NCI-H2107 treated with DMSO at 0.1 percent for 48 hours (cell line): Measurements from ENCODE around the gene PEX11B.
A peak's percentile ranks its signal among the peaks of the same experiment; 100 is the strongest.

Source experiments
- DNase-seq: peaks from one replicate; lab custom pipeline; 2025; ENCODE audit not compliant: unreplicated experiment; lab: John Stamatoyannopoulos, UW

Gene PEX11B

DNA sequence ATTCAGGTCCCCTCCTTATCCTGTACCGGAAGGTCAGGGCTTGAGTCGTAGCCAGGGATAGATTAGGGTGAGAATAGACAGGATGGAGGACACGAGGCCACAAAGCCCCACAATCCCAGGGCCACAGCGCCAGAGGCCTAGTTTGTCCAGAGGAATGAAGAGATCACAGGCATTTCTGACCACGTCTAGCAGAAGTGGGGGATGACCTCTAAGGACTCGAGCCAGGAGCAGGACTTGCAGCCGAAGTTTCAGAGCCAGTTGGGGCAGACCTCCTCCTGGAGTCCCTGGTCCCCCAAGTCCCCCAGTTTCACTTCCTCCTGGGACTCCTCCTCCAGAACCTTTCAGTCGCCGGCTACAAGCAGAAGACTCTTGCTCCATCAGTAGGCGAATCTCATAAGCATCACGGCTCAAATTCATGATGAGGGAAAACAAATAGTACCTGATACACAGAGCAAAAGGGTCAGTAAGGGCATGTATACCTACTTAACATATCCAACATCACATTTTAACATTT is 6.3 kb downstream of the PEX11B start:
- DNase-seq, result no peak

DNA sequence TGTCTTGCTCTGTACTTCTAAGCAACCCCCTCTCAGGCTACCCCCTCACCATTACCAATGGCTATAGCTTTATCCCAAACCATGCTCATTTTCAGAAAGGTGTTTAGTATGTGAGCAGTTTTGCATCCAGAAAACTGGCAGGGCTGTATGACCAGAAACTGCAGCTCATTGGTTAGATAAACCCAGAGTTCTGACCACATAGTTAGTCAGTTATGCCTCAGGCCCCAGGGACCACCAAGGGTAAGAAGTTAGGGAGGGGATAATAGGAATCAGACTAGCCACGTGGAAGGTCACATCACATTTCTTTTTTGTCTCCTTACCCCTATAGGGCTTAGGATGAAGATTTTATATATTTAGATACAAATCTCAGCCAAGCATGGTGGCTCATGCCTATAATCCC is 9.9 kb downstream of the PEX11B start:
- no peak for DNase-seq

DNA sequence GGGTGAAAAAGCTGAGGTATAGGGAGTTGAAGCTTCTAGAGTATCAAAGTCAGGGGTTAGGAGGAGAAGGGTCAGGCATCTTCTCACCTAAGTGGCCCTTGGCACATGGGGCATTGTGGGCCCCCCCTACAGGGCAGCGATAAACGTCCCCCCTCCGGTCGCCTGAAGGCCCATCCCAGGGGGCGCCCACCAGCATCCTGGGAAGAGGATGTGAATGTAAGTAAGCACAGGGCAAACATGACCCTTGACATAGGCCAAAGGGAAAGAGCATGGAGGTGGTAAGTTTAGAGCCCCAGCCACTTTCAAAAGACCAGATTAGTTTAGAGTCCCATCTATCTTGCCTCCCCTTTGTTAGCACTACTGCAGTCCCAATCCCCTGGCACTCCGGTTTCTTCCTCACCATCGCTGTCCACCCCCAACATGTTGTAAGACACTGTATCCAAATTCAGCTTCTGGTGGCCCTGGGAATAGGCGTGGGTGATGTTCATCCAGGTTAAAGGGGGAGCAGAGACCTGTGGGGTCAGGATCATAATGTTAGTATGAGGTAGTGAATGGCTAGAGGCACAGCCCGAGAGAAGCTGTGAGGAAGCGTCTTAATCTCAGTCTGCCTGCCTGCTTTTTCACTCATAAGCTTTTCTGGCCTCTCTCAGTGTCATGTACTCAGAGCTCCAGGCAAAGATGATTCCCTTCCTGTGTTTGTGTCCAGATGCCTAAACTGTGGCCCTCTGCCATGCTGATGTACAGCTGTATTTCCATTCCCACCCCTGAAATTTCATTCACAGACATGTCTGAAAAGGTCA is 11.4 kb downstream of the PEX11B start:
- no peak for DNase-seq

DNA sequence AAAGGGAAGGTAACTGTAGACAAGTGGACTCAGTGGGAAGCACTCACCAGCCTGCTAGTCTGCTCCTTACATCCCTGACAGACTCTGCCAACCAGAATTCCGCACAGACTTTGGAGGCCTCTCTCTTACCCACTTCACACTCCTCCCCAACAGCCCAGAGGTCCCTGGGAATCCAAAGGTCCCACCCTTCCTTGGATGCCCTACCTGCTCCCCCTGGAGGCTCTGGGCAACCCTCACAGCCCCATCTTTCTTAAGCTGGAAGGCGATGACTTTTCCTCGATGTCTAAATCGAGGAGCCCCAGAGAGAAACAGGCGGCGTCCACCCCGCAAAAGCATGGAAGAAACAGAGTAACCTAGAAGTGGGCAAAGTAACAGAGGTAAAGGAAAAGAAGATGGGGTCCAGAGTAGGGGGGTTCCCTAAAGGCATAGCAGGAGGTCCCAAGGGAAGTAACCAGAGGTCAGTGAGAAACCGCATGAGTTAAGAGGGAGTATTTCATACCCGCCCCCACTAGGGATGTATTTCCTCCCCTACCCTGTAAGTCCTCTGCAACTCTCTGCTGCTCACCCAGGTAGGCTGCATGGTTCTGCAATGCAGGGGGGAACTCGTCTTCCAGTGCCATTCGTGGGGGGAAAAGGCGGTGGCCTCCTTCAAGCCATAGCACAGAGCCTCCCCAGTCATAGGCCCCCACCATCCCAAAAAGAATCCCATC is 17.1 kb downstream of the PEX11B start:
- DNase-seq, result no peak

DNA sequence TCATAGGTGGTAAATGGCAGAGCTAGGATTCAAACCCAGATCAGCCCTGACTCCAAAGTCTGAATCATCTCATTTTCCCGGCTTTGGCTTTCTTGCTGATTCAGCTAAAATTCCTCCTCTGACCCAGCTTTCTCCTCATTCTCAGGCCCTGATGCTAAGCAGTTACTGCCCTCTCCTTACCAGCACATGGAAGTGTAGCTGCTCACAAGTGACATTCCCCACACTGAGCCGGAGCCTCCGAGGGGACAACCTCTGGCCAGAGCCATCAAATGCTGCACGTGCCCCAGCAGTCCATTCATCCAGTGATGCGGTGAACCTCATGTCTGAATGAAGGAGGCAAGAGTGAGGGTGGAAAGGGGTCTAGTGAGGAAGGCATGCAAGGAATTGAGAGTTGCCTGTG is 19.8 kb downstream of the PEX11B start:
- DNase-seq, result no peak

DNA sequence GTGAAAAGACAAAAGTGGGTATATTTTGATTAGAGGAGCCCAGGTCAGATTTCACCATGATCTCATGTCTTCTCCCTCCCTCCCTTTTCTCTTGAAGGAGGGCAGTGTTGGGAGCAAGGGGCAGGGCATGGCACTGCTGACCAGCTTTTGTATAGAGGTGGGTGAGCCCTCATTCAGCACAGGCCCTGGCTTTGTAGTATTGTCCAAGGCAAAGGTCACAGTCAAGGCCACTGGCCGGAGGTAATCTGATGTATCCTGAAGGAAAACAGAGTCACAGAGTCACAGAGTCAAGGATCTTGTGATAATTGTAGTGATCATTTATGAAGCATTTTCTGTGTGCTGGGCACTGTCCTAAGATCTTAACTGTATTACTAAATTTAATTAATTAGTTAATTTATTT is 20.5 kb downstream of the PEX11B start:
- DNase-seq, result no peak

DNA sequence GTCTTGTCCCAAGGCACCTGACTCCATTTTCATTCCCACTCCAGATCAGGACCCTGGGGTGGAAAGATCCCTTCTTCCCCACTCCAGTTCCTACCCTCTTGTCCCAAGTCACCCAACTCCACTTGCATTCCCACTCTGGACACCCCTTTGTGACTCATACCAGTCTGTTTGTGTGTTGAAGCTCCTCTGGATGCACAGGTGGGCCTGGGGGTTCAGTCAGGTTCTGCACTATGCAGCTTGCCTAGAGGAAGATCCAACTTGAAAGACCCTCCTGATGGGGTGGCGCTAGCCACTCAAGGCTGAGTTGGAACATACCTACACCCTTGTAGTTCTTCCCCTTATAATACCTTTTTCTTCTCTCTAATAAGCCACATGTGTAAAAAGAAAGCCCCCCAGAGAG is 23.0 kb downstream of the PEX11B start:
- no peak for DNase-seq

DNA sequence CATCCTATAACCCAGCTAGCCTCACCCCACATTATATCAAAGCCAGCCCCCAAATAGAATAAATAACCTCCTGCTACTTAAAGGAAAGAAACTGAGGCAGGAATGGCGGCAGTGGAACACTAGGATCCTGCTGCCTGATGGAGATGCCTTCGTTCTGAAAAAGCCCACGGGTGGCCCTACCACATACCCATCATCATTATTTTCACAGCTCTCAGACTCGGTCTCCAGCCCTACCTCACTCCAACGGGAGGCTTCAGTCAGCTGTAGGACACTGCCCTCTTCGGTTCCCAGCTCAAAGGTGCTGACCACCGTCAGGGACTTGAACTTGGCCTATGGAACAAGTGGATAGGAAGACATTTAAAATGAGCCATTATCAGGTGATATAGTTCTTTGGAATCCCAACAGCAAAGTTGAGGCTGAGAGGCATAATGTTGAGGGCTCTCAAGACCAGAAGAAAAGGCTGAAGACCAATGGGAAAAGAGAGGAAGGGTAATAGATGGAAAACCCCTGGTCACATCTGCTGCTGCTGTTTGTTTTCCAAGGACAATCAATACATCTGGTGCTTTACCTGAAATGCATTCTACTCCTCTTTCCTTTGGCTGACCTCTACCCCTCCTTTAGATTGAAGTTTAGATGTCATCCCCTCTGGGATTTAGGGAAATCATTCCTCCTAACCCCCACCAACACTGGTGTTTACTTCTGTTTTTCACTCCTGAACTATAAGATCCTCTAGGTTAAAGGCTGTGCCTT is 25.0 kb downstream of the PEX11B start:
- no peak for DNase-seq

DNA sequence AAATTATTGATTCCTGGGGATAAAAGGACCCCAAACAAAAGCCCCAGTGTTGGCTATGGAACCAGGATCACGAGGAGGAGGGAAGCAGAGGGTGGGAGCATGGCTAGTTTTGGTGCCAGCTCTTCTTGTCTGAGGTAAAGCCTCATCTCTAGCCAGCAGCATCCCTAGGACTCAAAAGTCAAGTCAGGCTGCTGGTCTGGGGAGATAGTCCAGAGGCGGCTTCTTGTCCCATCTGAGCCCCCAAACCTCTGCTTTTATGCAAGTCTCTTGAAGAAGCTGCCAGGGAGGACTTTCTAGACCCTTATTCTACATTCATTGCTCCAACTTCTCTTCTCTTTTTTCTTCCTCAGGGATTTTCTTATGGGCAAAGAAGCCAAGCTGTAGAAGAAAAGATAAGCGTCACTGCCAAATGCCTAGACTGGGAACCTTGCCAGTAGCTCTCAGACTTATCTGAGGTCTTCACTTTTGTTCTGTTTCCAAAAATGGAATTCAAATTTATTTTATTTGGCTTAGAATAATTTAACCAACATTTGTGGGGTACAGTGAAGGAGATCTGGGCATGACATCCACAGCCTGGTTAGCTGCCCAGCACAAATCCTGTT is 25.9 kb downstream of the PEX11B start:
- DNase-seq, result no peak

DNA sequence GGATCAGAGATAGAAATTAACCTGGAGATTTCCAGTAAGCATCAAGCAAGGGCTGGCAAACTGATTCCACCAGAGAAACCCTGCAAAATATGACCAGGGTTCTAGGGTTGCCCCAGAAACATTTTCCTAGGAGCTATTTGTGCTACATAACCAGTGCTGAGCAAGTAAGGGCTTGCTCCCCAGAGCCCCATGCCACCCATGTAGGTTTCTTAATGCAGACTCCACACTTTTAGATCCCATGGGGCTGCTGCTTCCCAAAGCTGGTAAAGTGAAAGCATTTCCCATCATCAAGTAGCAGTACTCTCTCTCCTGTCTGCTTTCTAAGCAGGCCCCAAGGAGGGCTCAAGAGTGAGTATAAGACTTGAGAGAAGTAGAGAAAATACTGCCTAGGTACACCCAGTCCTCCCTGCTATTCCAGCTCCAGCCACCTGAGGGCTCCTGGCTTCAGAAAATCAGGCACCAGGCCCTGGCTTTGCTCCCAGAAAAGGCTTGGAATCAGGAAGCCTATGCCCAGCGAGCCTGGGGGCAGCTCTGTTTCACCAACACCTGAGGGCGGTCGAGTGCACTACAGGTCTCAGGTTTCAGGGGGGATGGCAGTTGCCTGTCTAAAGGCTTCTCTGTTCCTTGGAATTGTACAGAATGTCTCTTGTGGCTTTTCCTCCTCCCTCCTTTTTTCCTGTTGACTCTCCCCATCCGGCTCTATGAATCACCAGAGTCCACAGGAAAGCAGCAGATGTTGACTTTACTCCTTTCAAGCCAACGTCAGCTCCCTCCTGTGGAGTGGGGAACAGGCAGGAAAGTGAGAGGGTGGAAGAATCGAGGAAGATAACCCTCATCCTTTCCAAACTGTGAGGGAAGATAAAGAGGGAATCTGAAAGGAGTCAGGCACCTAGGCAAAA is 26.7 kb downstream of the PEX11B start:
- peak; percentile 99 for DNase-seq

DNA sequence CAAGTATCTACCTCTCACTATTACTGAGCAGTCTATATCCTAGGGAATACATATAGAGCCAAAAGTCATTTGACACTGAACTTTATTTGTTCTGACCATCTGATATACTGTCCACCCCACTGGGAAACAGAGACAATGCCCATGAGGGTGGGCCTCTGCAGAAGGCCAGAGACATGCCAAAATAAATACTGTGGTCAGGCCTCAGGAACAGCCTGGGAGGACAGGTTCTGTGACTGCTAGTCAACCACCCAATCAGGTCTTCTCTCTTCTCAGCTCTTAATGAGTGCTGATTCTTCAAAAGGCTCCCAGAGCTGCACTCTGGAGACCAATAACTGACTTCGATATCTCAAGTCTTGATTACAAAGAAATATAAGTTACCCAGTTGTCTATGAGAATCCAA is 27.4 kb downstream of the PEX11B start:
- DNase-seq, result no peak

DNA sequence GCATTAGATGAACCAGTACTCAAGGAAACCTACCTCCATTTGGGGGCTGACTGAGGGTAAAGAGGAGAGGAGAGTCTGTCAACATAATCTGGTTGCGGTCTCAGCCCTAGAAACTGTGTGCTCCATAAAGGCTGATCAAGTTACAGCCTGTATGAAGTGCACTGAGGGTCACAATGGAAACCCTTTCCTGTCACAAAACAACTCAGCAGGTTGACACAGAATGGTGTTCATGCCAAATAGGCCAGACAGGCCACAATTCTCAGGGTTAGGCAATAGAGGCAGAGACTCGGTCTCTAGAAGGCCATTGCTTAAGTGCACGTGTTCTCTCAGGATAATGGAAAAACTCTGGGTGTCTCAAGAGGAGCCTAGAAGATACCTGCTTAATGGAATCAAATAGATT is 28.8 kb downstream of the PEX11B start:
- peak; percentile 98 for DNase-seq

DNA sequence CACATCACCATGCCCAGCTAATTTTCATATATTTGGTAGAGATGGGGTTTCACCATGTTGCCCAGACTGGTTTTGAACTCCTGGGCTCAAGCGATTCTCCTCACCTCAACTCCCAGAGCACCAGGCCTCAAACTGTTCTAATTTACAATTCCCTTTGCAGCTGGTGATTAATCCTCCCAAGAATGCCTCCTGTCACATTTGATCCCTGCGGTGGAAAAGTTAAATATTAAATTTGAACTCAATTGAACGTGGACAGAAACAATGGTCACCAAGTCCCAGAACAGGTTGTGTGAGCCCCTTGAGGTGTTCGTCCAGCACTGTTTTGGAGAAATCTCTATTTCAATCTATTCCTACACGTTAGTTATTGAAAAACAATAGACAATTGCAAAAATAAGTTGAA is 30.9 kb downstream of the PEX11B start:
- no peak for DNase-seq

DNA sequence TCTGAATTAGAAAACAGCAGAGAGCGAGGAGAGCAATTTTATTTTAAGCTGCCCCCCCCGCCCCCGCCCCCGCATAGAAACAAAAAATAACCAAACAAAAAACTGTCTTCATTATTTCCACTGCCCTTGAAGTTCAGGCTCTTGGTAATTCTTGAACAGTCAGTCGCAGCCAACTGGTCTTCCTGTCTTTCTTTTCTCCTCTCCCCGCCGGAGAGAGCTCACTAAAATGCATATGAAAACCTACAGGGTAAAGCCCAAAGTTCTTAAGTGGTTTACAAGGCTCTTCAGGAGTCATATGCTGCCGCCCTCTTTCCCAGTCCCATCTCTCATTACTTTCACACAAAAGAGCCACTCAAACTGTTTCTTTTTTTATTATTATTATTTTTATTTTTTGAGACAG is 31.7 kb downstream of the PEX11B start:
- no peak for DNase-seq

DNA sequence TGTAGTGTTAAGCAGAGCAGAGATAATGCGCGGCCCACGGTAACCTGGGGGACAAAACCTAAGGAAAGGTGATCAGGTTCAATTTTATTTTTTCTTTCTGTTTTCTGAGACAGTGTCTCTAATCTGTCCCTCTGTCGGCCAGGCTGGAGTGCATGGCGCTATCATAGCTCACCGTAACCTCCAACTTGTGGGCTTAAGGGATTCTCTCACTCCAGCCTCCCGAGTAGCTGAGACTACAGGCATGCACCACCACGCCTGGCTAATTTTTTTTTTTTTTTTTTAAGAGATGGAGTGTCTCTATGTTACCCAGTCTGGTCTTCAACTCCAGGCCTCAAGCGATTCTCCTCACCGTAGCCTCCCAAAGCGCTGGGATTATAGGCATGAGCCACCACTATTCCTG is 32.1 kb downstream of the PEX11B start:
- DNase-seq, result no peak

DNA sequence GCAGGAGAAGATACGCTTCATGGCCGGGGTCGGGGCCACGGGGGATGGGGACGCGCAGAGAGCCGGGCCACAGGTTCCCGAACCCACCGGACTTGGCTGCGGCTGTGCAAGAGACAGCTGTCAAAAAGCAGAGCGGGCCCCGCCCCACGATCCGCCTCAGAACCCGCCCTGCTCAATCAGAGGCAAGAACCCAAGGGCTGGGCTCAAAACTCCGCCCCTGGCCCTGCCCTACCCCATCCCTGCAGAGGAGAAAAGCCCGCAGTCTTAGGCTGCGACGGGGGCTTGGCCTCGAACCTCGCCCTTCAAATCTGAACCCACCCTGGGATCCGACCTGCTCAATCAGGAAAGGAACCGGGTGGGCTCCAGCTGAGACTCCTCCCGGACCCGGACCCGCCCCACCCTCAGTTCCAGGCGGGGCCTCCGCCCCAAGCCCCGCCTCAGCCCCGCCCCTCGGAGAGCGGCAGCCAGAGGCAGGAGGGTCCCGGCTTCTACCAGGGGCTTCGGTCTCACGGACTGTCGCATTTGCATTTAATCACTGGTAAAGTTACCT is 32.7 kb downstream of the PEX11B start, which contains the start of gene ANKRD35:
TSS of gene ANKRD35 (minus strand) at position 129 of the 550 bp plus-strand sequence. CDS start at position 21, 108 bp downstream.
- DNase-seq, result peak; percentile 73

DNA sequence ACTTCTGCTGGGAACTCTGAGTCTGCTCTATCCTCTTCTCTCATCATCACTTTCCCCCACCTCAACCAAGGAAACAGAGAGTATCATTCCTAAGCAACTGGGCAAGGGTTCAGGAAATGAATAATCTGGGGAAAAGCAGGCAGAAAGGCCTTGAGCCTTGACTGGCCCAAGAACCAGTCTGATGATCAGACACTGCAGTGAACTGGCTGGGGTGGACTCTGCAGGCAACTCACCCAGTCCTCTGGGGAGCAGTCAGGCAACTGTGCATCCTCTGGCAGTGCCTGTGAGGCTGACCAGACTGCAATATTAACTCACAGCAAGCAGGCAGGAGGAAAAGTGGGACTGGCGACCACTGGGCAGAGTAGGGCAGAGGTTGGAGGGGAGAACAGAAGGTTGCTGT is 33.8 kb downstream of the PEX11B start:
- no peak for DNase-seq

DNA sequence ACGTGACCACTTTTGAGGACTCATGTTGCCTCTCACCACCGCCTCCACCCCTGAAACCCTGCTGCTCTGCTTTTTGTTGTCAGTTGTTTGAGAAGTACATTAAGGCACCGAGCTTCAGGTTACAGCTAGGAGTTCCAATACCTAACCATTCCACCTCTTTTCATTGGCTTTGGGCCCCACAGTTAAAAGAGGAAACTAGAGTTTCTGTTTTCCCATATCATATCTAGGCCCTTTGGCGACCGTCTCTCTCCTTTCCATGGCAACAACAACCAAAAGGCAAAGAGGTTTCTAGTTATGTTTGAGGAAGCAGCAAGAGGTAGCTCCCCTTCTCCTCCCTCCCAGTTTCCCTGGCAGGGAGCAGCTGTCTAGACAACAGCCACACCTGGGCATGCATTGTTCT is 38.7 kb downstream of the PEX11B start:
- peak; percentile 99 for DNase-seq

DNA sequence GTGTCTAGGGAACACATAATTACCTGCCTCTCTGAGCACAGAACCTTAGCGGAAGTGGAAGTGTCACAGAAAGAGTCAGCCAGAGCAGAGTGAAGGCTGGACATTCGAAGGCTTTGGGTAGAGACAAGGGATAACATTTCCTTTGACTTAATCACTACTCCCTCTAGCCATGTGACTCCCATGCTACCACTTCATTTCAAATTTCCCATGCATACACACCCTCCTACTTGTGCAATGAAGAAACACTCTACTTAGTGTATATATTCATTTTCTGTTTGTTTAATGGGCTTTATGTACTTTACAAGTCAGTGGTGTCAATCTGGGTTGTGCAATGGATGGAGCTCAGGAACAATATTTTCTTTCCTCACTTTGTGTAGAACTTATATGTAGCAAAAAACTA is 39.8 kb downstream of the PEX11B start:
- peak; percentile 32 for DNase-seq

DNA sequence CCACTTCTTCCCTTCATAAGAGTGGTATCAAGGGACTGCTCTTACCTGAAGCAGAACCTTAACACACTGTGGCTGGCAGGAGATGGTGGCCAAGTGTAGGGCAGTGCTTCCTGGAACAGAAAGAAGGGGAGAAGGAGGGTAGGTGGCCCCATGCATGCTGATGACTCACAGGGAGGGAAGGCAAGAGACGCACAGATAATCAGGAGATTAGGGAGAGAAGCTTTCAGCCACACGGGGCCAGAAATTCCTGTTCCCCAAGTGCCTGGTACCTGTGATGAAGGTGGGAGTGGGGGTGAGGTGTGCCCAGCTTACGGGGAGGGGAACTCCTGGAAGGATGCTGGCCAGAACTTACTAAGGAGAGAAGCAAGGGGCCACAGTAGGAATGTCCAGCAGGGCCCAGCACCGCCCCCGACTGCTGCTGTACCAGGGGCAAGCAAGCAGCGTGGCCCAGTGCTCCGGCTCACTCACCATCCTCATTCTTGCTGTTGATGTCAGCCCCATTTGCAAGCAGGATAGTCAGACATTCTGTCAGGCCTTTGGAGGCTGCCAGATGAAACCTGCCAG is 40.5 kb downstream of the PEX11B start:
- no peak for DNase-seq
